Right lung (tissue), 5 donors: ENCODE data around the gene ARFRP1. TPM values are rescaled to one million over a fixed set of nuclear protein-coding genes. Genes with fewer than 3 reads are reported as not detected.
"Not testable (repeated sequence)": the region's sequence is repeated elsewhere in the genome, so short reads cannot be mapped to it uniquely, and the experiment has no call there.

Experiments
- DNase-seq, 2 donors: peaks; one replicate each; pipeline ENCODE4 v3.0.0-alpha.2; 2013
- polyA plus RNA-seq, 5 donors: library from polyadenylated mRNA; unstranded; fragments of 120-200 nt; gene quantifications; one replicate each; pipeline versions ENCODE4 v1.2.1 to v1.2.3, GENCODE V29; 2013; ENCODE audit warnings: inconsistent platforms in 1 of 5, low replicate concordance in 1 of 5; ENCODE audit not compliant: insufficient read length in 5 of 5, insufficient read depth in 1 of 5

Gene ARFRP1
- polyA plus RNA-seq, 5 donors, result 26.6 to 40.2 (median 34.3) TPM

GRCh38 chr20:63657937-63658748, 49.6 kb downstream of the ARFRP1 start, which contains the start of gene RTEL1:
Gene RTEL1 (plus strand): TSS chr20:63658312. CDS start chr20:63659403, 1,091 bp downstream.
- DNase-seq, result peak; percentile 94

GRCh38 chr20:63657260-63657936, 50.4 kb downstream of the ARFRP1 start:
- no peak for DNase-seq

GRCh38 chr20:63656451-63656850, 51.3 kb downstream of the ARFRP1 start:
- DNase-seq, result no peak

- no peak for DNase-seq
Measured at GRCh38 chr20:63655249-63655648, 52.5 kb downstream of the ARFRP1 start.

- no peak for DNase-seq
Measured at GRCh38 chr20:63653974-63654668, 53.7 kb downstream of the ARFRP1 start.

- DNase-seq, result peak; percentile 91 to 94
Measured at GRCh38 chr20:63653041-63653973, 54.5 kb downstream of the ARFRP1 start, which contains the start of gene STMN3. Gene STMN3 (minus strand): TSS chr20:63653424. CDS start chr20:63653345, 79 bp downstream.

- peak; percentile 43 to 61 for DNase-seq
Measured at GRCh38 chr20:63652192-63652980, 55.4 kb downstream of the ARFRP1 start.

- no peak for DNase-seq
Measured at GRCh38 chr20:63651942-63652191, 55.9 kb downstream of the ARFRP1 start.

GRCh38 chr20:63650486-63650885, 57.3 kb downstream of the ARFRP1 start:
- DNase-seq, result not testable (repeated sequence)

GRCh38 chr20:63648895-63649589, 58.7 kb downstream of the ARFRP1 start:
- DNase-seq, result no peak

Other genes starting within 250 kb of the ARFRP1 start
- gene KCNQ2, start 235.3 kb downstream of the ARFRP1 start, polyA plus RNA-seq, result 10 to 100 TPM in 4 of 5 donors, 1 to 10 TPM in 1; 7.9 to 25.2 (median 12.4) TPM
- gene EEF1A2, start 208.9 kb downstream of the ARFRP1 start, polyA plus RNA-seq, result 10 to 100 TPM in 1 of 5 donors, under 1 TPM in 4; 0.36 to 38.6 (median 0.61) TPM
- gene PPDPF, start 187.2 kb downstream of the ARFRP1 start, polyA plus RNA-seq, result 100 to 1,000 TPM; 140 to 601 (median 282) TPM
- gene PTK6, start 170.6 kb downstream of the ARFRP1 start, polyA plus RNA-seq, result under 1 TPM; 0.43 to 0.82 (median 0.55) TPM
- under 1 TPM; 0.12 to 0.27 (median 0.15) TPM for gene SRMS, start 160.2 kb downstream of the ARFRP1 start, polyA plus RNA-seq
- gene FNDC11, start 153.8 kb downstream of the ARFRP1 start, polyA plus RNA-seq, result under 1 TPM; 0.66 to 0.91 (median 0.71) TPM
- 10 to 100 TPM; 12.2 to 20.9 (median 14.4) TPM for gene HELZ2, start 133.7 kb downstream of the ARFRP1 start, polyA plus RNA-seq
- 10 to 100 TPM in 2 of 5 donors, 1 to 10 TPM in 3; 7.7 to 13.5 (median 9.9) TPM for gene GMEB2, start 80.9 kb downstream of the ARFRP1 start, polyA plus RNA-seq
- 10 to 100 TPM; 25.4 to 56.9 (median 37.5) TPM for gene STMN3, start 54.6 kb downstream of the ARFRP1 start, polyA plus RNA-seq
- 10 to 100 TPM; 18.9 to 23.2 (median 20.2) TPM for gene RTEL1, start 49.7 kb downstream of the ARFRP1 start, polyA plus RNA-seq
- gene TNFRSF6B, start 11.3 kb downstream of the ARFRP1 start, polyA plus RNA-seq, result 1 to 10 TPM in 4 of 5 donors, under 1 TPM in 1; 0.98 to 3.3 (median 2.0) TPM
- 10 to 100 TPM; 13.1 to 27.1 (median 16.8) TPM for gene ZGPAT, start 63 bp upstream of the ARFRP1 start, polyA plus RNA-seq
- gene LIME1, start 28.7 kb upstream of the ARFRP1 start, polyA plus RNA-seq, result 1 to 10 TPM; 2.9 to 8.6 (median 5.6) TPM
- 100 to 1,000 TPM in 3 of 5 donors, 10 to 100 TPM in 2; 52.4 to 206 (median 102) TPM for gene SLC2A4RG, start 31.8 kb upstream of the ARFRP1 start, polyA plus RNA-seq
- 10 to 100 TPM in 3 of 5 donors, 1 to 10 TPM in 2; 8.0 to 15.7 (median 10.3) TPM for gene ZBTB46, start 123.3 kb upstream of the ARFRP1 start, polyA plus RNA-seq
- not detected for gene ABHD16B, start 153.5 kb upstream of the ARFRP1 start, polyA plus RNA-seq
- gene TPD52L2, start 157.3 kb upstream of the ARFRP1 start, polyA plus RNA-seq, result 10 to 100 TPM; 81.9 to 93.7 (median 86.7) TPM
- 10 to 100 TPM; 16.2 to 32.5 (median 22.3) TPM for gene DNAJC5, start 187.2 kb upstream of the ARFRP1 start, polyA plus RNA-seq
- gene UCKL1, start 248.4 kb upstream of the ARFRP1 start, polyA plus RNA-seq, result 10 to 100 TPM; 41.7 to 65.3 (median 56.1) TPM